Vagina (tissue), 2 donors: Measurements from ENCODE around the gene ERC2.

Experiments used
- POLR2A ChIP-seq, 2 donors: fragments of 450-650 bp; IDR thresholded peaks; one replicate each; pipeline ENCODE4 v1.6.1; 2017; ENCODE audit warnings: antibody characterized with exemption in 2 of 2, mild to moderate bottlenecking in 2 of 2, moderate library complexity in 2 of 2
- POLR2AphosphoS5 ChIP-seq, 2 donors: sonication (generic); formaldehyde crosslinking; IDR thresholded peaks; one replicate each; pipeline ENCODE4 v1.9.0; 2017; ENCODE audit warnings: antibody characterized with exemption in 2 of 2, mild to moderate bottlenecking in 2 of 2, low read depth in 1 of 2; ENCODE audit not compliant: insufficient read depth in 1 of 2
- TF ChIP-seq, protein P1 (sequence below), 3 experiments: fragments of 450-650 bp in 2 of 3; fragments of 200-600 bp in 1 of 3; sonication (generic) in 1 of 3; IDR thresholded peaks; one replicate each; pipeline ENCODE4 v1.5.1; 2017 to 2019; ENCODE audit warnings: antibody characterized with exemption in 3 of 3, mild to moderate bottlenecking in 2 of 3, moderate library complexity in 2 of 3

DNA sequence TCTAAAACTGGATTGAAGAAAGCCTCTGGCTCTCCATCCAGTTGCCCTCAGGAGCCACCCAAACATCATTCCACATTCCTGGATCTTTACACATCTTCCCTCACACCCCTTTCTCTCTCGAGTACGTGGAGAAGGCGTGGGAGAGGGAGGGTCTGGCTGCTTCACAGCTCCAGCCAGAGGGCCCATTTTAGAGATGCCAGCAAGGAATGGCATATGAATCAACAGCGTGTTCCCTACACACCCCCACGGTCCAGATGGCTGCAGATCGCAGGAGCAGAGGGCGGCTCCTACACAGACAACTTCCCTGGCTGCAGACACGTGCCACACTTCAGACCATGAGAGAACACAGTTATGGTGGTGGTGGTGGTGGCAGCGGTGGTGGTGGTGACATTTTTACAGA lies 280.1 kb downstream of the ERC2 start:
- TF ChIP-seq POLR2AphosphoS5 (IDR thresholded peaks at IDR 0.05; ENCODE audit: insufficient read depth in 1 of 2, low read depth in 1 of 2) (no peak), POLR2A (IDR thresholded peaks at IDR 0.05) (no peak)
- TF ChIP-seq, protein P1, sequence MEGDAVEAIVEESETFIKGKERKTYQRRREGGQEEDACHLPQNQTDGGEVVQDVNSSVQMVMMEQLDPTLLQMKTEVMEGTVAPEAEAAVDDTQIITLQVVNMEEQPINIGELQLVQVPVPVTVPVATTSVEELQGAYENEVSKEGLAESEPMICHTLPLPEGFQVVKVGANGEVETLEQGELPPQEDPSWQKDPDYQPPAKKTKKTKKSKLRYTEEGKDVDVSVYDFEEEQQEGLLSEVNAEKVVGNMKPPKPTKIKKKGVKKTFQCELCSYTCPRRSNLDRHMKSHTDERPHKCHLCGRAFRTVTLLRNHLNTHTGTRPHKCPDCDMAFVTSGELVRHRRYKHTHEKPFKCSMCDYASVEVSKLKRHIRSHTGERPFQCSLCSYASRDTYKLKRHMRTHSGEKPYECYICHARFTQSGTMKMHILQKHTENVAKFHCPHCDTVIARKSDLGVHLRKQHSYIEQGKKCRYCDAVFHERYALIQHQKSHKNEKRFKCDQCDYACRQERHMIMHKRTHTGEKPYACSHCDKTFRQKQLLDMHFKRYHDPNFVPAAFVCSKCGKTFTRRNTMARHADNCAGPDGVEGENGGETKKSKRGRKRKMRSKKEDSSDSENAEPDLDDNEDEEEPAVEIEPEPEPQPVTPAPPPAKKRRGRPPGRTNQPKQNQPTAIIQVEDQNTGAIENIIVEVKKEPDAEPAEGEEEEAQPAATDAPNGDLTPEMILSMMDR (IDR thresholded peaks at IDR 0.05), result no peak
